IMR-90 (cell line): Measurements from ENCODE around the gene EML3. TPM values are rescaled to one million over a fixed set of nuclear protein-coding genes. Genes with fewer than 3 reads are reported as not detected.

Experiments
- ATAC-seq: fragments of 200-7000 bp; cut with Tn5 transposase; 2 replicates; pipeline ENCODE4 v1.9.1; 2020; ENCODE audit warnings: low read depth, mild to moderate bottlenecking, moderate library complexity
- BruUV-seq: library from RNA; stranded (reverse); fragments of 400-500 nt; replicated peaks from 2 replicates; lab custom pipeline; 2021; lab: Mats Ljungman, UMichigan
- CTCF ChIA-PET: fragments of 300-600 bp; formaldehyde crosslinking; extraction: SDS; loops from one replicate; lab custom pipeline; 2021; ENCODE audit warnings: antibody characterized with exemption; lab: Yijun Ruan, JAX
- POLR2A ChIA-PET: fragments of 300-600 bp; sonication (Branson Sonifier 250); formaldehyde crosslinking; loops from one replicate; lab custom pipeline; 2022; ENCODE audit warnings: antibody characterized with exemption; ENCODE audit not compliant: unreplicated experiment; lab: Charles Lee
- DNase-seq: peaks from one replicate; pipeline ENCODE4 v3.0.0; 2013
- H2AFZ ChIP-seq: replicated peaks from 2 replicates; pipeline ENCODE3; 2013; ENCODE audit warnings: low read length, mild to moderate bottlenecking; ENCODE audit not compliant: poor library complexity
- H2AK5ac ChIP-seq: 2 replicates; pipeline ENCODE4 v1.6.1; 2013; ENCODE audit warnings: low read depth, low read length, inconsistent platforms
- H2AK9ac ChIP-seq: replicated peaks from 2 replicates; pipeline ENCODE3; 2013; ENCODE audit warnings: mild to moderate bottlenecking, low read depth, low read length, moderate library complexity; ENCODE audit not compliant: poor library complexity
- H2BK120ac ChIP-seq: 2 replicates; pipeline ENCODE4 v1.6.1; 2013; ENCODE audit warnings: low read depth, low read length, inconsistent platforms
- H2BK15ac ChIP-seq: 3 replicates; pipeline ENCODE4 v1.6.1; 2013; ENCODE audit warnings: low read depth, low read length, inconsistent platforms
- H2BK20ac ChIP-seq: 2 replicates; pipeline ENCODE4 v1.6.1; 2013; ENCODE audit warnings: low read depth, mild to moderate bottlenecking, inconsistent platforms, low read length, moderate library complexity
- H2BK5ac ChIP-seq: 2 replicates; pipeline ENCODE4 v1.6.1; 2013; ENCODE audit warnings: mild to moderate bottlenecking, low read depth, low read length, inconsistent platforms; ENCODE audit not compliant: poor library complexity, severe bottlenecking
- H3K14ac ChIP-seq: replicated peaks from 2 replicates; pipeline ENCODE4 v1.6.1; 2013; ENCODE audit warnings: low read depth, low read length, inconsistent platforms
- H3K18ac ChIP-seq: 2 replicates; pipeline ENCODE4 v1.6.1; 2013; ENCODE audit warnings: low read depth, low read length, control low read depth
- H3K23ac ChIP-seq: 2 replicates; pipeline ENCODE4 v1.6.1; 2013; ENCODE audit warnings: low read depth, low read length, inconsistent platforms
- H3K27ac ChIP-seq: 2 replicates; pipeline ENCODE4 v1.5.1; 2013; ENCODE audit warnings: mild to moderate bottlenecking, control low read depth, low read length; ENCODE audit not compliant: insufficient read depth
- H3K27me3 ChIP-seq: 2 replicates; pipeline ENCODE4 v1.6.1; 2013; ENCODE audit warnings: low read length; ENCODE audit not compliant: control insufficient read depth, insufficient read depth
- H3K36me3 ChIP-seq: 2 replicates; pipeline ENCODE4 v1.6.1; 2013; ENCODE audit warnings: low read length, mixed read lengths; ENCODE audit not compliant: control insufficient read depth, insufficient read depth
- H3K4ac ChIP-seq: 2 replicates; pipeline ENCODE4 v1.6.1; 2013; ENCODE audit warnings: low read depth, low read length, inconsistent platforms
- H3K4me1 ChIP-seq: 2 replicates; pipeline ENCODE4 v1.6.1; 2013; ENCODE audit warnings: low read length, mixed read lengths; ENCODE audit not compliant: control insufficient read depth, insufficient read depth
- H3K4me2 ChIP-seq: 2 replicates; pipeline ENCODE4 v1.6.1; 2013; ENCODE audit warnings: low read depth, mild to moderate bottlenecking, control low read depth, low read length, moderate library complexity
- H3K4me3 ChIP-seq: 2 replicates; pipeline ENCODE4 v1.5.1; 2013; ENCODE audit warnings: low read depth, mild to moderate bottlenecking, control low read depth, low read length, moderate library complexity; ENCODE audit not compliant: insufficient read depth
- H3K56ac ChIP-seq: 2 replicates; pipeline ENCODE4 v1.6.1; 2013; ENCODE audit warnings: low read length, inconsistent platforms; ENCODE audit not compliant: insufficient read depth; ENCODE audit errors: extremely low read depth
- H3K79me1 ChIP-seq, 2 experiments: 2 replicates each; pipeline ENCODE4 v1.6.1; 2013; ENCODE audit warnings: low read length in 2 of 2, inconsistent platforms in 1 of 2, low read depth in 1 of 2
- H3K9ac ChIP-seq: 2 replicates; pipeline ENCODE4 v1.6.1; 2013; ENCODE audit warnings: low read depth, low read length, control low read depth
- H3K9me1 ChIP-seq: 2 replicates; pipeline ENCODE4 v1.6.1; 2013; ENCODE audit warnings: low read length, inconsistent platforms; ENCODE audit not compliant: insufficient read depth
- H3K9me3 ChIP-seq: 2 replicates; pipeline ENCODE4 v1.6.1; 2013; ENCODE audit warnings: low read length; ENCODE audit not compliant: control insufficient read depth, insufficient read depth
- H4K20me1 ChIP-seq: 2 replicates; pipeline ENCODE4 v1.6.1; 2013; ENCODE audit warnings: low read length, inconsistent platforms; ENCODE audit not compliant: insufficient read depth
- H4K5ac ChIP-seq: 2 replicates; pipeline ENCODE4 v1.6.1; 2013; ENCODE audit warnings: mild to moderate bottlenecking, low read depth, low read length, control low read depth
- H4K8ac ChIP-seq, 2 experiments: 2 replicates each; pipeline ENCODE4 v1.6.1; 2013; ENCODE audit warnings: low read depth in 2 of 2, low read length in 2 of 2, control low read depth in 1 of 2, inconsistent platforms in 1 of 2
- H4K91ac ChIP-seq: 2 replicates; pipeline ENCODE4 v1.6.1; 2013; ENCODE audit warnings: low read depth, low read length, inconsistent platforms; ENCODE audit not compliant: insufficient read depth
- BHLHE40 ChIP-seq: fragments of 150-350 bp; IDR thresholded peaks from 2 replicates; pipeline ENCODE4 v1.6.1; 2016; ENCODE audit warnings: mild to moderate bottlenecking, low read depth, low read length
- MAZ ChIP-seq: IDR thresholded peaks from 2 replicates; pipeline ENCODE4 v1.6.1; 2012; ENCODE audit warnings: low read depth, mild to moderate bottlenecking, low read length, improper control_type of control experiment, moderate library complexity, borderline replicate concordance
- WGBS, 2 experiments: methylation state at CpG; one replicate each; pipeline versions ENCODE4 v1.1.5 to v1.1.7; 2013; ENCODE audit warnings: missing lambda C conversion rate in 2 of 2; ENCODE audit not compliant: insufficient read length in 1 of 2; ENCODE audit errors: extremely low coverage in 2 of 2; 5-methylcytosine and 5-hydroxymethylcytosine counted together
- dilution Hi-C: fragments of 300-500 bp; cut with HindIII; formaldehyde crosslinking; loops from one replicate; pipeline ENCODE4 v1.14.3; 2018; ENCODE audit warnings: low sequenced_read_pairs; ENCODE audit not compliant: unreplicated experiment
- in situ Hi-C: fragments of 300-500 bp; cut with MboI; formaldehyde crosslinking; loops from 3 replicates; pipeline ENCODE4 v1.14.3; 2019; ENCODE audit warnings: low sequenced_read_pairs, inconsistent platforms, mixed read lengths
- intact Hi-C: fragments of 100-400 bp; cut with micrococcal nuclease; formaldehyde crosslinking; loops from 2 replicates; pipeline ENCODE4 v1.10.0; 2022
- polyA plus RNA-seq, 3 experiments: library from polyadenylated mRNA; depleted of rRNA; stranded (reverse); fragments of >200 nt; gene quantifications; 2 replicates each; pipeline ENCODE4 v1.2.3, GENCODE V29; 2012; ENCODE audit warnings: low replicate concordance in 1 of 3
- total RNA-seq: library from RNA; depleted of rRNA; stranded (reverse); fragments of >200 nt; gene quantifications from 2 replicates; pipeline ENCODE4 v1.2.3, GENCODE V29; 2012

The EML3 gene
- total and polyA plus RNA-seq, 2 of the 4 experiments (the other 2 are of a cell fraction), result 5.0 to 24.7 TPM

DNA sequence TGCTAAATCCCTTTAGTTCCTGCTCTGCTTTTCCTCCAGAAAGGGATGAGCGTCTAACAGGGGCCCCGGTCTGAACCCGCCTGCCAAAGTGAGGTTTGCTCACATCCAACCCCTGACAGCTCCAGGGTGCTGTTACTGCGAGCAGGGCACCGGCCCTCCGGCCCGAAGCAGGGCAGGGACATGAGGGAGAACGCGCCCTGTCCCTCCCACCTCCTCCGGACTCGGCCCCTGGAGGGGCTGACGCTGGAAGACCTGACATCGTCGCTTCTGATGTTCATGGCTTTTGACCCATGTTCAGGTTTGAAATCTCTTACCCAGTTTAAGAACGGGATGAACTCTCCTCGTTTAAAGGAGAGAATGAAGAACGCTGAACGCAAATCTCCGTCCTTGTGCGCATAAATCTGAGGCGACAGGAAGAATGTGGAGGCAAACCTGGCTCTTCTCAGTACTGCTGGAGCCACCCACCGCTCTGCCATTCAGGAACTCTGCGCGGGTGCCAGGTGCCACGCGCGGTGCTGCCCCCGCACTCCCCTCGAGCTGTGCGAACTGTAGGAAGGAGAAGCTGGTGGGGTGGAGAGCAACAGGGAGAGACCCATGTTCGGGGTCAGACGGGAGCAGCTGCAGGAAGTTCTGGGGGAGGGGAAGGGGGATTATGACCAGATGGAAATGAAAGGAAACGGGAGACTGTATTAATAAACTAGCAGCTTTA, 38.1 kb downstream of the EML3 start:
- H4K5ac ChIP-seq, result peak overlapping the region; percentile 84
- peaks cover 11% of the 10 kb centered on the region for H3K9me1 ChIP-seq
- H2BK20ac ChIP-seq, result no peak overlapping the region
- in situ Hi-C loops, result no loop called here
- peak overlapping the region; percentile 100 for H3K14ac ChIP-seq
- H3K27ac ChIP-seq, result peak overlapping the region; percentile 91
- peak overlapping the region; percentile 96 for H2AK5ac ChIP-seq
- peak overlapping the region; percentile 80 for H3K18ac ChIP-seq
- peak overlapping the region; percentile 53 for H3K4me3 ChIP-seq
- H2BK5ac ChIP-seq, result peak overlapping the region; percentile 91
- ChIA-PET POLR2A (interaction anchor here (0.6 to 1.6 kb wide), 14 partner anchors 8 to 794 kb away, joined by 3 to 15 read pairs (median 4); partner anchors contain the start of genes C11orf98, CSKMT, GANAB and LRRN4CL), CTCF (interaction anchor here (0.6 to 1.5 kb wide), 3 partner anchors 14 to 115 kb away, joined by 3 to 8 read pairs (median 3); partner anchors contain the start of gene LRRN4CL)
- peak overlapping the region; percentile 96 for H3K9ac ChIP-seq
- peak overlapping the region; percentile 69 for H2BK120ac ChIP-seq
- peak overlapping the region; percentile 81 for H3K4me2 ChIP-seq
- peak; percentile 32 for ATAC-seq
- no peaks in the 10 kb centered on the region for H3K27me3 ChIP-seq
- peak; percentile 29 for DNase-seq
- peak overlapping the region; percentile 98 for H3K56ac ChIP-seq
- TF ChIP-seq MAZ, result peak; percentile 19; the same call in 1 of the 2 replicates
- TF ChIP-seq BHLHE40, result no peak
- peak overlapping the region; percentile 100 for H2AK9ac ChIP-seq
- H4K8ac ChIP-seq, result peak overlapping the region; percentile 97 to 99
- intact Hi-C loops, result no loop called here
- H3K9me3 ChIP-seq, result no peaks in the 10 kb centered on the region
- H3K4me1 ChIP-seq, result peaks cover 12% of the 10 kb centered on the region
- peak overlapping the region; percentile 98 for H3K23ac ChIP-seq
- peaks cover 18 to 73% of the 10 kb centered on the region in 2 experiments for H3K79me1 ChIP-seq
- BruUV-seq, result TSS peak; percentile 75
- H2BK15ac ChIP-seq, result peak overlapping the region; percentile 45; the same call in 1 of the 3 replicates
- 0% methylated on average over 28 of the region's 33 CpGs; no CpG with 5 or more reads in 1 of the 2 experiments for WGBS, 2 experiments
- H4K91ac ChIP-seq, result peak overlapping the region; percentile 98
- peaks cover 35% of the 10 kb centered on the region for H4K20me1 ChIP-seq
- dilution Hi-C loops, result no loop called here
- H3K36me3 ChIP-seq, result peaks cover 45% of the 10 kb centered on the region
- peak overlapping the region; percentile 99 for H3K4ac ChIP-seq
- H2AFZ ChIP-seq, result peak overlapping the region; percentile 91
